ENCODE results near the gene SF3B2.
A peak's percentile ranks its signal among the peaks of the same experiment; 100 is the strongest.
"Not testable (repeated sequence)": the region's sequence is repeated elsewhere in the genome, so short reads cannot be mapped to it uniquely, and the experiment has no call there.

Gene SF3B2

GRCh38 chr11:66072518-66072917, 20.4 kb downstream of the SF3B2 start:
- no peak for DNase-seq (ENCODE audit: low read depth in 2 of 2, low spot score in 1 of 2)

GRCh38 chr11:66073669-66074068, 21.5 kb downstream of the SF3B2 start:
- DNase-seq (ENCODE audit: low read depth in 2 of 2, low spot score in 1 of 2): no peak

GRCh38 chr11:66075273-66075672, 23.1 kb downstream of the SF3B2 start:
- DNase-seq (ENCODE audit: low read depth in 2 of 2, low spot score in 1 of 2): no peak

- no peak for DNase-seq (ENCODE audit: low read depth in 2 of 2, low spot score in 1 of 2)
These were observed 24.4 kb downstream of the SF3B2 start for GRCh38 chr11:66076561-66076960.

GRCh38 chr11:66077927-66078326, 25.8 kb downstream of the SF3B2 start:
- no peak for DNase-seq (ENCODE audit: low read depth in 2 of 2, low spot score in 1 of 2)

- not testable (repeated sequence) for DNase-seq (ENCODE audit: low read depth in 2 of 2, low spot score in 1 of 2)
These were observed 26.8 kb downstream of the SF3B2 start for GRCh38 chr11:66078949-66079348.

GRCh38 chr11:66080055-66080817, 28.1 kb downstream of the SF3B2 start:
- peak in 1 of 2 donors; percentile 55 for DNase-seq (ENCODE audit: low read depth in 2 of 2, low spot score in 1 of 2)

GRCh38 chr11:66081505-66081904, 29.3 kb downstream of the SF3B2 start:
- peak in 1 of 2 donors; percentile 47 for DNase-seq (ENCODE audit: low read depth in 2 of 2, low spot score in 1 of 2)

- no peak for DNase-seq (ENCODE audit: low read depth in 2 of 2, low spot score in 1 of 2)
These were observed 31.0 kb downstream of the SF3B2 start for GRCh38 chr11:66082946-66083698.

GRCh38 chr11:66083767-66084166, 31.6 kb downstream of the SF3B2 start:
- no peak for DNase-seq (ENCODE audit: low read depth in 2 of 2, low spot score in 1 of 2)

GRCh38 chr11:66084821-66085475, 32.8 kb downstream of the SF3B2 start:
- no peak for DNase-seq (ENCODE audit: low read depth in 2 of 2, low spot score in 1 of 2)

GRCh38 chr11:66087148-66087908, 35.2 kb downstream of the SF3B2 start:
- no peak for DNase-seq (ENCODE audit: low read depth in 2 of 2, low spot score in 1 of 2)

- DNase-seq (ENCODE audit: low read depth in 2 of 2, low spot score in 1 of 2): no peak
These were observed 36.9 kb downstream of the SF3B2 start for GRCh38 chr11:66089067-66089466.

- no peak for DNase-seq (ENCODE audit: low read depth in 2 of 2, low spot score in 1 of 2)
These were observed 38.1 kb downstream of the SF3B2 start for GRCh38 chr11:66090288-66090687.

- DNase-seq (ENCODE audit: low read depth in 2 of 2, low spot score in 1 of 2): not testable (repeated sequence)
These were observed 40.0 kb downstream of the SF3B2 start for GRCh38 chr11:66092125-66092524.

GRCh38 chr11:66099746-66100145, 47.6 kb downstream of the SF3B2 start:
- DNase-seq (ENCODE audit: low read depth in 2 of 2, low spot score in 1 of 2): not testable (repeated sequence)

- DNase-seq (ENCODE audit: low read depth in 2 of 2, low spot score in 1 of 2): peak; percentile 25 to 39
These were observed 48.3 kb downstream of the SF3B2 start for GRCh38 chr11:66100272-66101065.

GRCh38 chr11:66101066-66101464, 48.9 kb downstream of the SF3B2 start:
- no peak for DNase-seq (ENCODE audit: low read depth in 2 of 2, low spot score in 1 of 2)

GRCh38 chr11:66104057-66104638, 52.0 kb downstream of the SF3B2 start:
- no peak for DNase-seq (ENCODE audit: low read depth in 2 of 2, low spot score in 1 of 2)
